G401.6 (cell line): Measurements from ENCODE around the gene PEAK1.
A peak's percentile ranks its signal among the peaks of the same experiment; 100 is the strongest.

Experiments
- FAIRE-seq: peaks from 2 replicates; lab custom pipeline; 2012; peaks lifted over from hg19 to GRCh38; lab: Jason Lieb, UNC

The PEAK1 gene

DNA sequence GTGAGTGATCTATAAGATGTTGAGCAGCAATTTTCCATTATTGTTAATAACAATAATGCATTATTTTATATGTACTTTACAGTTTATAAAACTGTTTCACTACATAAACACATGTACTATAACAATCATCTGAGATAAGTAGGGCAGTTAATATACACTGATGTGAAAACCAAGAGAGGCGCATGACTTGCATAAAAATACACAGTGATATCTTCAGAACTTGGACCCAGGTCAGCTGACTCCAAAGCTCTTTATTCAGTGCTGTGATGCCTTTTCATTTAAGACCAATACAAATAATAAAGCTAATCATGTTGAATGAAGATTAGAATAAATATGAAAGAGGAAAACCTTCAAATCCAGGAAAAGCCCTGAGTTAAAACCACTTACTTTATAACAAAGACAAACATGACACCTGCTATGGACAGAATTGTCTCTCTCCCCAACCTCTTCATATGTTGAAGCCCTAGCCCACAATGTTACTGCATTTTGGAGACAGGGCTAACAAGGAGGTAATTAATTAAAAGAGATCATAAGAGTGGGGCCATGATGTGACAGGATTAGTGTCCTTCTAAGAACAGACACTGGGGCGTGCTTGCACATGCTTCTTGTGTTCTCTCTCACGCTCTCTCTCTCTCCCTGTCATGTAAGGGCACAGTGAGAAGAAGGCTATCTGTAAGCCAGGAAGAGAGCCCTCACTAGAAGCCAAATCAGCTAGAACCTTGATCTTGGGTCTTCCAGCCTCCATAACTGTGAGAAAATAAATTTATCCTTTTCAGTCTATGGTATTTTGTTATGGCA, 293.2 kb downstream of the PEAK1 start:
- FAIRE-seq, result no peak

DNA sequence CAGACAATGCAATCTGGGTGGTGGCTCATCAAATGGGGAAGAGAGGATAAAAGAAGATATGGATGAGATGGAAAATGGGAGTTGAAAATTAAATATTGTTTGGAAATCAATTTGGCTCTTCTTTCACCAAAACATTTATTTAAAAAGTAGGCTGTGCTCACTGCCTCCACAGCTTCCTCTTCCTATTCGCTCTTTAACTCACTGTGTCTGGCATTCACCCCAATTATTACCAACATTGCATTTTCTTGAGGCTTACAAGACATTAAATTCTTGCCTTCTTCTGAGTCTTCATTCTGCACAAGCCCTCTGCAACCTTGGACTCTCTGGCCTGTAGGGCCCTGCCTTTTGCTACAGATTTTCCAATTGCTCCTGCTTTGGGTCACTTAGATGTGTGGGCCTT, 296.1 kb downstream of the PEAK1 start:
- FAIRE-seq, result no peak

DNA sequence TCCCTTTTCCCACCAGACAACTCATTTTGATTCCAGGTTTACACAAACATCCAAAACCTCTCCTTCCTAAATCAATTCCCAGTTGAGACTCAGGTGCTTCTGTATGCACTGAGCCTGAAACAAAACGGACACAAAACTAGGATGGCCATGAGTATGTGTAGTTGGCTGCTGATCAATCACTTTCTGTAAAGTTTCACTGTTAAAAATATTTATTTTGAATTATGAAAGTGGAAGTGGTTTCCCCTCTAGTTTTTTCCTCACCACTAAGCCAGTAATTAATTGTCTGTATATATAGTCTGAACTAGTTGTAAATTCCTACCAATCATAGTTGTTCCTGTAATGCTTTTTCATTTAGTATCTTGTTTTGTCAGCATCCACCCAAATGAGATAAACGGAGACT, 297.3 kb downstream of the PEAK1 start:
- FAIRE-seq, result no peak

DNA sequence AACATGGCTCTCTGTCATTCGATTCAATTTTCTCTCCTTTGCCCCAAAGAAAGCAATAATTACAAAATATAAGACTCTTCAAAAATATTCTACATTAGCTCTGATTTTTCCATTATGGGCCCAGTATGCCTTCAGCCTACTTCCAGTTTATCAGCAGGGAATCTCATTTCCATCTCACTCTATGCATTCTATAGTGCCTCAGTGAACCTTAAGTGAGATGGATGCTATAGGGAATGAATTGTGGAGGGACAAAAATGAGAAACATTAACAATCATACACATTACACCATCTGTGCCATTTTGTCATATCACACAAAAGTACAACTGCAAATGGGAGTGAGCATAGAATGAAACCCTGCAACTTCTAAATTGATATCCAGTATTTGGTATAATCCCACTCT, 298.3 kb downstream of the PEAK1 start:
- FAIRE-seq, result no peak

DNA sequence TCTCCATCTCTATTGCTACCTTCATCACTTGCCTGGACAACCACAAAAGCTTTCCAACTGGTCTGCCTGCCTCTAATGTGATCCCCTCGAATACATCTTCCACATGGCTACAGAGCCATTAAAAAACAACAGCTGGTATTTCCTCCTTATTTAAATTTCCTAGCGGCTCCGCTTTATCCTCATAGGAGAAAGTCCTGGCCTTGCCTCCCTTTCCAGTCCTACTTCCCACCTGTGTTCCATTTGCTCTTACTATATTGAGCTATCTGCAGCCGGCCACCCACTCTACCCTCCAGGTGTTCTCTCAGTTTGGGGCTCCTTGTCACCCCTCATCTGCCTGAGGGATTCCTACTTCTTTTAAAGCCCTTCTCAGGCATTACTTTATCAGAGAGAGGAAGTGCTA, 299.3 kb downstream of the PEAK1 start:
- no peak for FAIRE-seq

DNA sequence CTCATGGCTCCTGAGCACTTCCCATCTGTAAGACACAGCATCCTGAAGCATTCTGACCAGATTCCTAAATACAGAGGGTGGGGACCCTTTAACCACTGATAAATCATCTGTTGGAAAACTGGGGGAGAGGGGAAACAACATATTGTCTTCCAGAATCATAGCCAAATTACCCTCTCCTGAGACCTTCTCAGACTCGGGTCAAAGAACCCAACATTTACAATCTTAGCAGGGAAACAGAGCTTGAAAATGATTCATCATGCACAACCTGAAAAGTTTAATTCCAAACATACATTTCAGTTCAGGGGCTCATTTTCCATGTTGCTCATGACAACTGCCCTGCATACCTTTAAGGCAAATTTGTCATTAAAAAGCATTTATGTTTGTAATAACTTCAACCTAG, 300.5 kb downstream of the PEAK1 start:
- FAIRE-seq, result no peak

DNA sequence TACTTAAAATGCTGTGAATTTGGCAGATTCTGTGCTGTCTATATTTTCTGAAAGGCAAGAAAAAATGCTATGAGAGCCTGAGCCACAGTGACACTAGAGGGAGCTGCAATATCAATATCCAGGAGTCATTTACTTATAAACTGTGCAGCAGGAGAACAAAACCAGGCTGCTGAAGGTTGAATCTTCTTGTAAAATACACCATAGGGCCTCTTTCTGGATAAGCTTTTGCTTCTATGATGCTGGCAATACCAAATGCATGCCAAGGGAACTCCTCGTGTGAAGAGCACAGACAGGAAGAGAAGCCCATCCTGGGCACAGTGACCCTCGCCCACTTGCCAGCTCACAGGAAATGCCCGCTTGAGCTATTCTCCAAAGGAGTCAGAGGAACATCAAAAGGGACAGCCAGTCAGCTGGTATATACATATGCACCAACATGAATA, 301.0 kb downstream of the PEAK1 start:
- peak; percentile 88 for FAIRE-seq

DNA sequence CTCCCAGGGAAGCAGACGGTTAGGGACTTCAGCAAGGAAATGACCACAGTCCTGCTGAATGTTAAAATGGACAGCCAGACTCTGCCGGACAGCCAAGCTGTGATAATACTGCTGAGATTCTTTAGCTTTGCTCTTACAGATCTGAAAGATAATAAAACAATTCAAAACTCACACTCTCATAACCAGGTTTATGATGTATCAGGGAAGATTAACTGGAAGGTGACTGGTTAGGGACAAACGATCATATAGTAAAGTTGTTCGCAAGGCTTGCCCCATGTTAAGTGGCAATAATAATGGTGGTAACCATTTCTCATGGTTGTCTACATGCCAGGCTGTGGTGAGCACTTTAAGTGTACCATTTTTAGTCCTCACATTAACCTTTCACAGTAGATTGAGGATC, 304.7 kb downstream of the PEAK1 start:
- no peak for FAIRE-seq

DNA sequence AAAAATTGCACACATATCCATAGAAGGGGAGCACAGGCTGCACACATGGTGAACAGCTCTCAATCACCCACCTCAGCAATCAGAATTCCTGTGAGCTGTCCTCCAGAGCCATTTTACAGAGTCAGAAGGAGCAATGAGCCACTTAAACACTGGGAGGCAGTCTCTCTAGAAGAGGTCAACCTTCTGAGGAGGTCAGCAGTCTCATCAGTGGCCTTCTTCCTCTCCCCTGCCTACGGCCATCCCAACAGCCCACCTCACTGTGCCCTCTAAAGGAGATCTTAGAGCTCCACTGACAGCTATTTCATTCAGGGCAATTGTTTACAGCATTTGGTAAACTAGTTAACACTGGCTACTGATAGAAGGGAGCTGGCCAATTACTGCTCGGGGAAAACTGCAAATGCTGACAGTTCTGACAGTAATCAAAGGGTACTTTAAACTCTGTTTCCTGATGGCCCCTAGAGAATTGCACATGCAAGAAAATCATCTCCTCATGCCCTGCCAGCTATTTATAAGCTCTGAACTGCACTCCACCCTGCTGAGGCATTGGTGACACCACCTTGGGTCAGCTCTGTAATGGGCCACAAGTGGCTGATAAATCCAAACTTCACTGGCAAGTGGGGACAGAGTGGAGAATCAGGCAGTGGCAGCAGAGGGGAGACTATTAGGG, 306.9 kb downstream of the PEAK1 start:
- FAIRE-seq, result no peak

DNA sequence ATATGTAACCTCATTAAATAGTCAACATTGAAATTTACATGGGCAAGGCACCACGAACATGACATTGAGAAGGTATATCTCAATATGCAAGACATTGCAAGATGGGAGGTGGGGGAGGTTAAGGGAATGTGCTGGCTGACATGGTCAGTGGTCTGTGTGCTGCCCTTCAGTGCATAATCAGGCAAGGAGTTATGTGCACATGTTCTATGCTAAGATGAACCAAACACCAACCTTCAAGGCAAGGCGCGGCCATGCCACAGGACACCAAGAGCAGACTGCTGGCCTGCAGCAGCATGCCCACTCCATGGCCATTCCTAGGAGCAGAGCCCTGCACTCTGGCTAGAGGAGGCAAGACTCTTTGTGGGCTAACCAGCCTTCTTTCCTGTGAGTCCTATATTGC, 308.1 kb downstream of the PEAK1 start:
- no peak for FAIRE-seq

DNA sequence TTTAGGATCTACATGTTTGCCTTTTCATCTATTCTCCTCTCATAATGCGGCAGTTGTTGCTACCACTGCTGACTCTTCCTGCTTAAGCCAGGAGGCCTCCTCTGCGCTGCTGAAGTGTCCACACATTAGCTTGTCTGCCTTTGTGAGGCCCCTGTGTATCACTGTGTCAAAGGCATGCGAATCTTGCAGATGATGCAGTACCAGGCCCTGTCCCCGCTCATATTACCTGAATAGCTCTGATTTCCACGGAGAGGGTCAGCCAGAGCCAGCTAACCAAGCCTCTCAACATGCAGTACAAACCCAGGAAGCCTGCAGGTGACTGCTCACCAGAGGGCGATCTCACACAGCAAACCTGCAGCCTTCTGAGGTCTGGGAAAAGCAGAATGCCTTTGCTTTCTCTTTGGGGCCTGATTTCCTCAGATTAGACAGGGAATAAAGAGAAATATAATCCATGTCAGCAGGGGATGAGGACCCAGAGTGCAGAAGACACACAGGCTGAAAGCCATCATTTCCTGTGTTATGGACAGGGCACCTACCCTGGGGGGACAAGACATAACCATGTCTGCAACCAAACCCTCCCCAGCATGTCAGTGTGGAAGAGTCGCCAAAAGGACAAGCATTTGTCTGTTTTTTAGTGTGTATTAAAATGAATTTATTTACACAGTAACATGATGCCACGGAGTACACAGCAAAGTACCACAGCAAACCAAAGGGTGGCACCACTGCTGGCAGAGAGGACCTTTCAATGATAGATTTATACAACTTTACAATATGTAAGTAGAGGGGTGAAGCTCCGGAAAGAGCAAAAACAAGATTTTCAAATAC, 312.2 kb downstream of the PEAK1 start:
- FAIRE-seq, result peak; percentile 47

DNA sequence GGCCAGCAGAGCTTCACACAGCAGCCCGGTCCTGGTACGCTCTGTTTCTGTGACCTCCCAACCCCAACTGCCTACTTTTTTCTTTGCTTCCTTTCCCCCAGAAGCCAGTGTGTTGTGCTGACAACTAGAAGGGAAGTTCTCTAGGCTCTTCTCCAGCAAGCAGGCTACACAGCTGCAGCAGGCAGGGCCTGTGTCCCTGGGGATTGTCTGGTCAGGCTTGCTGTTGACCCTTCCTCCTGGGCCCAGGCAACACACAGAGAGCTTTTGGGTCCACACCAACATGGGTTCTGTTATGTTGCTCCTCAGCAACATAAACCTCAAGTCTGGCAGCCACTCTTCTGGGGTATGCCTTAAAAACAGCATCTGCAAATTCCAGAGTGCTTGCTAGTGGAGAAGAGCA, 312.8 kb downstream of the PEAK1 start:
- no peak for FAIRE-seq

DNA sequence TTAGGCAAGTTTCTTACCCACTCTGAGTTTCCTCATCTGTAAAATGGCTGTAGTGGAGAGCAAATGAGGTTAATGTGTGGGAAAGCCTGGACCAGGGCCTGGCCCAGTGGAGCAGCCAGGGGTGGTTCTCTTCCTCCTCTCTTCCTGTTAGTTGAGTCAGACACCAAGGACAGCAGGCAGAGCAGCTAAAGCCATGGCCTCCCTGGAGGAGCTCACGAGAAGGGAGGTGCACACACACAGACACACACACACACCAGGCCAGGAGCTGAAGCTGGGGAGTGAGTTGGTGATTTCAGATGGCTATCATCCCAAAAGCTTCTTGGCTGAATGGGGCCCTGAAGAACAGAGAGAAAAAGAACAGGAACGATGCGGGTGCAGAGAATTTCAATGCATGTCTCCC, 315.7 kb downstream of the PEAK1 start:
- FAIRE-seq, result no peak

DNA sequence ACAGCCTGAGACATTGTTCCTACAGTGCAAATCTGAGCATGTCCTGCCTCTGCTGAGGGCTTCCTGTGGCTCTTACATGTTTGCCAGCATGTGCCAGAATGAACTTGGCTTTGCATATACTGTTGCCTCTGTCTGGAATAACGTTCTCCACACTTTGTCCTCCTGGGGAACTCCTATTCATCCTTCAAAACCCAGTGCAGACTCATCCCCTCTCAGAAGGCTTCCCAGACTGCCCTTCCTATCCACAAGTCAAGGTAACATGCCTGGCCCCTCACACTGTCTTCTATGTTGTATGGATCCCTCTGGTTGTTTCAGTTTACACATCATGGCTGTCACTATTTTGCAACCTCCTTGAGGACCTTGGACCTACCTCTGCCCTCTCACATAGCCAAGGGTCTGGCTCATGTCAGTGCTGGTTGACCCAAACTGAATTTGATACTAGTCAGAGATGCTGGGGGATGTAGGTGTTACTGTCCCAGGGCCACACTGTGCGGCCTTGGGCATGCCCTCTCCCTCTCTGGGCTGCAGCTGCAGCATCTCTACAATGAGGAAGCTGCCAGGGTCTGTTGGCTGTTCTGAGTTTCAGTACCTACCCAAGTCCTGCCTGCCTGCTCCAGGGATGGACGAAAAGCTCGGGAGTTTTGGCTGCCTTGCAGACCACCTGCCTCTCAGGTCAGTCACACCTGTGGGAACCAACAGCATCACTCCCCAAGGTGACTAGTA, 320.0 kb downstream of the PEAK1 start:
- FAIRE-seq, result no peak

DNA sequence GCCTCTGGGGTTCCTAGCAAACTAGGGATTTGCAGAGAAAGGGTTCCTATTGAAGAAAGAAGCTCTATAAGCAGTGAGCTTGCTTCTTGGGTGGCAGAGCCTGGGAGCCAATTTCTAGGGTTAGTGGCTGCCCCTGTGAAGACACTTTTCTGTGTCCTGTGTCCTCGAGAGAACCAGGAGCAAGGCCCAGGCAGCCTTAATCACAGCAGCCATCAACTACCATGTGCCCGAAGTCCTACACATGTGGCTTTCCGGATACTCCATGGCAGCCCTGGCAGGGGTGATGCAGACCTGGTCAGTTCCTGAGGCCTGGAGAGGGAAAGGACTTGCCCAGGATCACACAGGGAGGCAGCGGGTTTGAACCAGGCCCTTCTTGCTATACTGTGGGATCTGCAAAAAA, 321.3 kb downstream of the PEAK1 start:
- FAIRE-seq, result no peak

DNA sequence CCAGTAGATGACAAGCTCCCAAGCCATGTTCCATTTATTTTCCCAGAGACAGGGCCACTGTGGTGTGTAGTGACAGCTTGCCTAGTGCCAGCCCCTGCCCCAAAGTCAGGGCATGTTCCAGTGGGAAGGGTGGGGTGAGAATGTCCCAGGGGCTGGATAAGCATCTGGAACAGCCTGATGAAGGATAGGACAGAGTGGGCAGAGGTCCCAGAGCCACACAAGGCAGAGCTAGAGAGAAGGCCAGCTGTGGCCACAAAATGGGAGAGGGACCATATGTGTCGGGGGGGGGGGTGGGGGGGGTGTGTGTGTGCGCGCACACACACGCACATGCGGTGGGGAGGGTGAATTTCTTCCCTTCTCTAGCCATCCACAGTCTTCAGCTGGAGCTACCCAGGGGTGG, 322.0 kb downstream of the PEAK1 start:
- no peak for FAIRE-seq

DNA sequence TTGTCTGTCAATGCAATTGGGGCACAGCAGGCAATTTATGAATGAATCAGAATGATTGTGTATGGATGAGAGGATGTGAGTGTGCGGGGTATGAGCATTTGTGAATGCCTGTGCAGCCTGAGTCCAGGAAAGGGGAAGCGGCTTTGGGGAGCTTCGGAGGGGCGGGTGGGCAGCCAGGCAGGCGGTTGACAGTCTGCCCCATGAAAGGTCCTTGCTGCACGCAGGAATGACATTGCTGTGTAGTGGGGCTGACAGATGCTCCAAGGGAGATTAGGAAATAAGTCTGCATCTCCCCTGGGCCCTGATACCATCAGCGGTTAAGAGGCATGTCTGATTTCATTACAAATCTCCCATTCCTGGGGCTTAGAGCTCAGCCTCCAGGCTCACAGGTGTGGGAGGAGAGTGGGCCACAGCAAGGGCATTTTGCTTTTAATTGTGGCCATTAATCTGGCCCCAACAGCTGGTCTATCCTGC, 322.6 kb downstream of the PEAK1 start:
- FAIRE-seq, result no peak

DNA sequence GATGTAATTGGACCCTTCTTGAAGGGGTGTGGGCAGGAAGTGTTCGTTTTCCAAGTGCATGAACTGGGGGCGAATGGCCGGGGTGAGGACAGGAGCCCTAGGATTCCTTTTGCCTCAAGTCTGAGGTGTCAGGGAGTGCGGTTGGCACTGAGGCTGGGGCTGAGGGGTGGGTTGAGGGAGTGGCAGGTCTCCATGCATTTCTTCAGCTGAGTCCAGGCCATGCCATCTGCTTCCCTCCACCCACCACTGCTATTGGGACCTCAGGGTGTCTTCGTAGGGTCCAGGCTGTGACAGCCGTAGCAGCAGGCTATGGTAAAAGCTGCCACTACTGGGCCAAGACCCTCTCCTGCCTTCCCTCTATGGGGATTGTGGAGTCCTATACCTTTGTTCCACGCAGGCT, 323.4 kb downstream of the PEAK1 start:
- no peak for FAIRE-seq

DNA sequence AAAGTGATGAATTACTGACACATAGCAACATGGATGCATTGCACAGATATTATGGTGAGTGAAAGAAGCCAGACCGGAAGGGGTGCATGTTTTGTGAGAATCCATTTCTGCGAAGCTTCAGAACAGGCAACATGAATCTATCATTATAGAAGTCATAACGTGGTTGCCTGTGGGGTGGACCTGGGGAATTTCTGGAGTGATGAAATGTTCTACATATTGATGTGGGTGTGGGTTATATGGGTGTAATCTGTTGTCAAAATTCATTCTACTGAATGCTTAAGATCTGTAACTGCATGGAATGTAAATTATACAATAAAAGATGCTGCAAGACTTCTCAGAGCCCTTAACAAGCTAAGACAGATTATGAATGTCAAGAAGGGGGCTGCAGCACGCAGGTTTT, 323.8 kb downstream of the PEAK1 start:
- no peak for FAIRE-seq

DNA sequence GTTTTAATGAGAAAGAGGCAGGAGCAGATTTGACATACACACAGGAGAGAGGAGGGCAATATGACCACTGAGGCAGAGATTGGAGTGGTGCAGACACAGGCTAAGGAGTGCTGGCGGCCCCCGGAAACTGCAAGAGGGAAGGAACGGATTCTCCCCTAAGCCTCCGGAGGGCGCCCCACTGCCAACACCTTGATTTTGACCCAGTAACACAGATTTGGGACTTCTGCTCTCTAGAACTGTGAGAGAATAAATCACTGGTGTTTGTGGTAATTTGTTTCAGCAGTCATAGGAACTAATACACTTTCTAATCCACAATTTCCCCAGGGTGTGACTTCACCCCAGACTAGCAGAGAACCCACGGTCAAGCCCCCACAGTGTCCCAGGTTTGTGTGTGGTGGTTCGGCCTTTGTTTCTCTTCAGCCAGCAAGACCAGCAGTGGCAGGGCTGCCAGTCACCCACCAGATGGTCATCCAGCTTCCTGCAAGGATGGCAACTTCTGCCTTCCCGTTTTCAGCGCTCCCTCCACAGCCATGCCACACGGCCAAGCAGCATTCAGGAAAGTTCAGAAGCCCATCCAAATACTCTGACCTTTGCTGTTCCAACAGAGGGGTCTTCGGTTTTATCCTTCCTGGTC, 325.4 kb downstream of the PEAK1 start:
- FAIRE-seq, result no peak

DNA sequence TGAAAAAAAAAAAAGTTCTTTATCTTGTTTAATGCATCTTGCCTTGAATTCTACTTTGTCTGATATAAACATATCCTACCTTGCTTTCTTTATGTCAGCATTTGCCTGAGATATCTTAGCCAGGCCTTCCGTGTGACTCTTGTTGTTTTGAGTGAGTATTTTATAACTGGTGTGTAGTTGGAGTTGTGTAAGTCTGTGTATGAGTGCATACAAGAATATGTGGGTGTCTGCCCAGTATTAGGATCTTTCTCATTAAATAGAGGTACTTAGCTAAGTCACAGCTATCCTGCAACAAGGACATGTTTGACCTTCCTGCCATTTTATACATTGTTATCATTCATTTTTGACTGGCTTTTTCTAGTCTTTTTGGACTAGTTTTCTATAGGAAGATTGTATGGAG, 326.5 kb downstream of the PEAK1 start:
- no peak for FAIRE-seq

DNA sequence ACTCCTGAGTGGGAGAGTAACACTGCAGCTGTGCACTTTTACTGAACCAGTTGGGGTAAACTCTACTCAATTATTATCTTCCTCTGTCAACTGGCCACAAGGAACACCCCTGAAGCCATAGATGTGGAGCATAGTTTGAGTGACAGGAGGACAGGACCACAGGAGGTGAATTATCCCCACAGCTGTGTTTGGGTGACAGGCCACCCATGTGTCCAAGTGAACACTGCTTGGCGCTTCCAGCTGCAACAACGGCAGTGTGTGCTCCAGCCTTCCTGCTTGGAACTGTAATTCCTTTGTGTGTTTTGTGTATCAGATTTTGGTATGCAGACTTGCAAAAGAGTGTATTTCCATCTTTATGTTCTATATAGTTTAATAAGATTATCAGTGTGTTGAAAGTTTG, 328.8 kb downstream of the PEAK1 start:
- no peak for FAIRE-seq
